Peyer's patch (tissue), 4 donors: ENCODE measurements around the gene UGT1A7.

ENCODE experiments used
- POLR2A ChIP-seq, 2 donors: fragments of 450-650 bp; IDR thresholded peaks; one replicate each; pipeline ENCODE4 v1.5.1; 2017; ENCODE audit warnings: antibody characterized with exemption in 2 of 2, mild to moderate bottlenecking in 2 of 2, moderate library complexity in 2 of 2
- TF ChIP-seq, protein P1 (sequence below), 6 experiments: fragments of 450-650 bp in 4 of 6; fragments of 200-600 bp in 2 of 6; sonication (generic) in 1 of 6; IDR thresholded peaks; one replicate each; pipeline ENCODE4 v1.5.1; 2017 to 2019; ENCODE audit warnings: antibody characterized with exemption in 6 of 6, mild to moderate bottlenecking in 3 of 6, moderate library complexity in 1 of 6

DNA sequence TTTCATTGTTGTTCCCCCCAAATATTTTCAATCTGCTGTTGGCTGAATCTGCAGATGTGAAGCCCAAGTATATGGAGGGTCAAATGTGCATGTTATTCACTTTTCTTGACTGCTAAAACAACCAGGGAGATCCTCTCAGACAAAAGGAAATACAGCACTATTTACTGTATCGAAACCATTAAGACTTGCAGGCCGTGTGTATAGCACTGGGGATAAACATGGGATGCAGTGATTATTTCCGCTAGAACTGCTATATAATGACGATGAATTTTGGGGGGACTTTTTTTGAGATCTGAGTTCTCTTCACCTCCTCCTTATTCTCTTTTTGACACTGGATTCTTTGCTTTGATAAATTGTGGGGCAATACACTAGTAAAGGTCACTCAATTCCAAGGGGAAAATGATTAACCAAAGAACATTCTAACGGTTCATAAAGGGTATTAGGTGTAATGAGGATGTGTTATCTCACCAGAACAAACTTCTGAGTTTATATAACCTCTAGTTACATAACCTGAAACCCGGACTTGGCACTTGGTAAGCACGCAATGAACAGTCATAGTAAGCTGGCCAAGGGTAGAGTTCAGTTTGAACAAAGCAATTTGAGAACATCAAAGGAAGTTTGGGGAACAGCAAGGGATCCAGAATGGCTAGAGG, 74.9 kb downstream of the UGT1A7 start:
- TF ChIP-seq, protein P1, sequence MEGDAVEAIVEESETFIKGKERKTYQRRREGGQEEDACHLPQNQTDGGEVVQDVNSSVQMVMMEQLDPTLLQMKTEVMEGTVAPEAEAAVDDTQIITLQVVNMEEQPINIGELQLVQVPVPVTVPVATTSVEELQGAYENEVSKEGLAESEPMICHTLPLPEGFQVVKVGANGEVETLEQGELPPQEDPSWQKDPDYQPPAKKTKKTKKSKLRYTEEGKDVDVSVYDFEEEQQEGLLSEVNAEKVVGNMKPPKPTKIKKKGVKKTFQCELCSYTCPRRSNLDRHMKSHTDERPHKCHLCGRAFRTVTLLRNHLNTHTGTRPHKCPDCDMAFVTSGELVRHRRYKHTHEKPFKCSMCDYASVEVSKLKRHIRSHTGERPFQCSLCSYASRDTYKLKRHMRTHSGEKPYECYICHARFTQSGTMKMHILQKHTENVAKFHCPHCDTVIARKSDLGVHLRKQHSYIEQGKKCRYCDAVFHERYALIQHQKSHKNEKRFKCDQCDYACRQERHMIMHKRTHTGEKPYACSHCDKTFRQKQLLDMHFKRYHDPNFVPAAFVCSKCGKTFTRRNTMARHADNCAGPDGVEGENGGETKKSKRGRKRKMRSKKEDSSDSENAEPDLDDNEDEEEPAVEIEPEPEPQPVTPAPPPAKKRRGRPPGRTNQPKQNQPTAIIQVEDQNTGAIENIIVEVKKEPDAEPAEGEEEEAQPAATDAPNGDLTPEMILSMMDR (IDR thresholded peaks at IDR 0.05): no peak
- TF ChIP-seq POLR2A (IDR thresholded peaks at IDR 0.05): no peak
